B cell (primary cell): Measurements from ENCODE around the gene GRM8. TPM values are rescaled to one million over a fixed set of nuclear protein-coding genes. Genes with fewer than 3 reads are reported as not detected.

Source experiments
- ATAC-seq: fragments of 200-7000 bp; cut with Tn5 transposase; one replicate; pipeline ENCODE4 v1.10.0; 2021; ENCODE audit warnings: low read depth, mild to moderate bottlenecking, moderate number of reproducible peaks, moderate library complexity
- CTCF ChIA-PET: fragments of 350-600 bp; sonication (Branson Sonifier 250); formaldehyde crosslinking; loops from one replicate; lab custom pipeline; 2021; ENCODE audit warnings: antibody characterized with exemption, inconsistent platforms; lab: Charles Lee
- POLR2A ChIA-PET: fragments of 350-600 bp; sonication (Branson Sonifier 250); formaldehyde crosslinking; loops from one replicate; lab custom pipeline; 2021; ENCODE audit warnings: antibody characterized with exemption; lab: Charles Lee
- DNase-seq: peaks from one replicate; pipeline ENCODE4 v3.0.0; 2013
- H2AFZ ChIP-seq: 2 replicates; pipeline ENCODE4 v1.6.1; 2012; ENCODE audit warnings: mild to moderate bottlenecking, low read depth, low read length; ENCODE audit not compliant: insufficient read depth, poor library complexity, severe bottlenecking
- H3K27ac ChIP-seq, 2 donors: 1 replicate in 1 of 2; 2 replicates in 1 of 2; pipeline ENCODE4 v1.5.1; 2012 to 2013; ENCODE audit warnings: low read length in 2 of 2, mild to moderate bottlenecking in 2 of 2, moderate library complexity in 1 of 2
- H3K27me3 ChIP-seq, 4 experiments: fragments of 200-600 bp in 1 of 4; sonication (generic) in 1 of 4; replicated peaks in 1 of 4; 1 replicate in 2 of 4; 2 replicates in 2 of 4; pipeline versions ENCODE4 v1.6.1 to v1.7.0; 2013 to 2016; ENCODE audit warnings: low read length in 3 of 4, mild to moderate bottlenecking in 2 of 4, mixed read lengths in 1 of 4, moderate library complexity in 1 of 4; ENCODE audit not compliant: insufficient read depth in 4 of 4, control insufficient read depth in 3 of 4; ENCODE audit errors: control extremely low read depth in 1 of 4
- H3K36me3 ChIP-seq, 2 experiments: replicated peaks in 1 of 2; 1 replicate in 1 of 2; 2 replicates in 1 of 2; pipeline versions ENCODE4 v1.6.1 to v1.7.1; 2013; ENCODE audit warnings: low read length in 1 of 2; ENCODE audit not compliant: insufficient read depth in 2 of 2, control insufficient read depth in 1 of 2; ENCODE audit errors: control extremely low read depth in 1 of 2, extremely low read depth in 1 of 2
- H3K4me1 ChIP-seq, 2 donors: fragments of 200-600 bp in 1 of 2; sonication (generic) in 1 of 2; 1 replicate in 1 of 2; 2 replicates in 1 of 2; pipeline versions ENCODE4 v1.5.1 to v1.6.1; 2013 to 2017; ENCODE audit warnings: low read length in 2 of 2; ENCODE audit not compliant: control insufficient read depth in 2 of 2, insufficient read depth in 2 of 2
- H3K4me2 ChIP-seq: replicated peaks from 2 replicates; pipeline ENCODE3; 2012; ENCODE audit warnings: mild to moderate bottlenecking, low read depth, low read length; ENCODE audit not compliant: poor library complexity, severe bottlenecking
- H3K4me3 ChIP-seq, 5 experiments: fragments of 200-600 bp in 1 of 5; sonication (generic) in 1 of 5; 1 replicate in 3 of 5; 2 replicates in 2 of 5; pipeline versions ENCODE4 v1.5.1 to v1.7.0; 2011 to 2016; ENCODE audit warnings: low read length in 4 of 5, mild to moderate bottlenecking in 4 of 5, low read depth in 2 of 5, control low read depth in 1 of 5, moderate library complexity in 1 of 5; ENCODE audit not compliant: insufficient read depth in 1 of 5; ENCODE audit errors: control extremely low read depth in 1 of 5, extremely low read depth in 1 of 5
- H3K79me2 ChIP-seq: fragments of 200-600 bp; sonication (generic); one replicate; pipeline ENCODE4 v1.6.0; 2016; ENCODE audit warnings: low read length; ENCODE audit not compliant: control insufficient read depth, insufficient read depth
- H3K9ac ChIP-seq: fragments of 200-600 bp; sonication (generic); 2 replicates; pipeline ENCODE4 v1.6.1; 2017; ENCODE audit warnings: mild to moderate bottlenecking, low read length, moderate library complexity
- H3K9me3 ChIP-seq, 3 donors: one replicate each; pipeline versions ENCODE4 v1.6.1 to v1.7.1; 2013; ENCODE audit warnings: low read length in 2 of 3; ENCODE audit not compliant: control insufficient read depth in 2 of 3, insufficient read depth in 1 of 3; ENCODE audit errors: control extremely low read depth in 1 of 3
- H4K20me1 ChIP-seq: 2 replicates; pipeline ENCODE4 v1.6.0; 2012; ENCODE audit warnings: mild to moderate bottlenecking, low read length; ENCODE audit not compliant: insufficient read depth, control insufficient read depth, poor library complexity, severe bottlenecking
- H3K27ac Mint-ChIP-seq: one replicate; pipeline ENCODE4 v1.8.0; 2021; ENCODE audit warnings: mixed read lengths
- H3K27me3 Mint-ChIP-seq: one replicate; pipeline ENCODE4 v1.8.0; 2021; ENCODE audit warnings: mixed read lengths
- H3K4me1 Mint-ChIP-seq: one replicate; pipeline ENCODE4 v1.8.0; 2021; ENCODE audit warnings: mixed read lengths
- H3K4me3 Mint-ChIP-seq: one replicate; pipeline ENCODE4 v1.8.0; 2021; ENCODE audit warnings: mixed read lengths
- H3K9me3 Mint-ChIP-seq: one replicate; pipeline ENCODE4 v1.8.0; 2022; ENCODE audit warnings: mixed read lengths; ENCODE audit not compliant: insufficient read depth
- EZH2 ChIP-seq: IDR thresholded peaks from 2 replicates; pipeline ENCODE4 v1.6.1; 2012; ENCODE audit warnings: borderline replicate concordance, low read depth, mild to moderate bottlenecking, moderate library complexity, low read length; ENCODE audit not compliant: insufficient read depth, poor library complexity, severe bottlenecking
- WGBS: methylation state at CpG from one replicate; pipeline ENCODE4 v1.1.5; 2013; ENCODE audit warnings: missing lambda C conversion rate; ENCODE audit not compliant: insufficient coverage; 5-methylcytosine and 5-hydroxymethylcytosine counted together
- intact Hi-C: fragments of 100-400 bp; cut with micrococcal nuclease; formaldehyde crosslinking; loops from one replicate; pipeline ENCODE4 v1.10.0; 2022
- polyA plus RNA-seq: library from polyadenylated mRNA; depleted of rRNA; stranded (reverse); fragments of >200 nt; gene quantifications from 2 replicates; pipeline ENCODE4 v1.2.3, GENCODE V29; 2012
- total RNA-seq, 2 donors: library from RNA; stranded (reverse); fragments of 120-200 nt in 1 of 2; gene quantifications; 1 replicate in 1 of 2; 2 replicates in 1 of 2; pipeline versions ENCODE4 v1.2.3 to v1.2.4, GENCODE V29; 2013 to 2022
- TF ChIP-seq, protein P1 (sequence below): fragments of 200-600 bp; IDR thresholded peaks from one replicate; pipeline ENCODE4 v1.8.0; 2022; ENCODE audit warnings: antibody characterized with exemption, mild to moderate bottlenecking

Gene GRM8
- total and polyA plus RNA-seq, 2 donors (not counting 1 experiment from before 2014, with no cell fraction given), result not detected

- ChIA-PET POLR2A (no interaction called here), CTCF (no interaction called here)
- Mint-ChIP-seq H3K4me1 (no peaks in the 10 kb centered on the region), H3K27me3 (no peaks in the 10 kb centered on the region), H3K27ac (no peak overlapping the region), H3K9me3 (no peaks in the 10 kb centered on the region), H3K4me3 (no peak overlapping the region)
- ATAC-seq (no peak), DNase-seq (no peak)
- H3K36me3 ChIP-seq, result no peaks in the 10 kb centered on the region
- H3K9me3 ChIP-seq, result no peaks in the 10 kb centered on the region
- TF ChIP-seq, protein P1, sequence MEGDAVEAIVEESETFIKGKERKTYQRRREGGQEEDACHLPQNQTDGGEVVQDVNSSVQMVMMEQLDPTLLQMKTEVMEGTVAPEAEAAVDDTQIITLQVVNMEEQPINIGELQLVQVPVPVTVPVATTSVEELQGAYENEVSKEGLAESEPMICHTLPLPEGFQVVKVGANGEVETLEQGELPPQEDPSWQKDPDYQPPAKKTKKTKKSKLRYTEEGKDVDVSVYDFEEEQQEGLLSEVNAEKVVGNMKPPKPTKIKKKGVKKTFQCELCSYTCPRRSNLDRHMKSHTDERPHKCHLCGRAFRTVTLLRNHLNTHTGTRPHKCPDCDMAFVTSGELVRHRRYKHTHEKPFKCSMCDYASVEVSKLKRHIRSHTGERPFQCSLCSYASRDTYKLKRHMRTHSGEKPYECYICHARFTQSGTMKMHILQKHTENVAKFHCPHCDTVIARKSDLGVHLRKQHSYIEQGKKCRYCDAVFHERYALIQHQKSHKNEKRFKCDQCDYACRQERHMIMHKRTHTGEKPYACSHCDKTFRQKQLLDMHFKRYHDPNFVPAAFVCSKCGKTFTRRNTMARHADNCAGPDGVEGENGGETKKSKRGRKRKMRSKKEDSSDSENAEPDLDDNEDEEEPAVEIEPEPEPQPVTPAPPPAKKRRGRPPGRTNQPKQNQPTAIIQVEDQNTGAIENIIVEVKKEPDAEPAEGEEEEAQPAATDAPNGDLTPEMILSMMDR, result no peak
- no peak for TF ChIP-seq EZH2
- no peak overlapping the region for H2AFZ ChIP-seq
- no peaks in the 10 kb centered on the region for H3K79me2 ChIP-seq
- no peaks in the 10 kb centered on the region for H3K4me1 ChIP-seq
- intact Hi-C loops, result no loop called here
- no peaks in the 10 kb centered on the region for H4K20me1 ChIP-seq
- H3K4me2 ChIP-seq, result no peak overlapping the region
- H3K27ac ChIP-seq, result no peak overlapping the region
- 100% methylated on average over 1 of the region's 2 CpGs for WGBS
- H3K9ac ChIP-seq, result no peak overlapping the region
- no peaks in the 10 kb centered on the region for H3K27me3 ChIP-seq
- no peak overlapping the region for H3K4me3 ChIP-seq
Observed at GRCh38 chr7:126441745-126442144, 811.0 kb downstream of the GRM8 start.

DNA sequence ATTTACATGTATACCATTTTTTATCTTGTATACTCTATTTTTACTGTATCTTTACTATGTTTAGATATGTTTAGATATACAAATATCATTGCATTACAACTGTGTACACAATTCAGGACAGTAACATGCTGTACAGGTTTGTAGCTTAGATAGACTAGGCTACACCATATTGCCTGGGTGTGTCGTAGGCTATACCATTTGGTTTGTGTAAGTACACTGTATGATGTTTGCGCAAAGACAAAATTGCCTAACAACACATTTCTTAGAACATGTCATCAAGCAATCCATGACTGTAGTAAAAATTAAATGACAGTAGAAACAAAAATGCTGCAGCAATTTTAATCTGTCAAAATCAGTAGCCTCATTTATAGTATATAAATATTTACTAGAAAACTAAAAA, 812.2 kb downstream of the GRM8 start:
- no CpG with 5 or more reads among the region's 2 CpGs for WGBS
- Histone ChIP-seq H3K27me3 (no peaks in the 10 kb centered on the region), H3K79me2 (no peaks in the 10 kb centered on the region), H3K9me3 (no peaks in the 10 kb centered on the region), H4K20me1 (no peaks in the 10 kb centered on the region), H3K27ac (no peak overlapping the region), H3K4me3 (no peak overlapping the region), H2AFZ (no peak overlapping the region), H3K4me2 (no peak overlapping the region), H3K4me1 (no peaks in the 10 kb centered on the region), H3K36me3 (no peaks in the 10 kb centered on the region), H3K9ac (no peak overlapping the region)
- Mint-ChIP-seq H3K27me3 (no peaks in the 10 kb centered on the region), H3K4me3 (no peak overlapping the region), H3K4me1 (no peaks in the 10 kb centered on the region), H3K27ac (no peak overlapping the region), H3K9me3 (no peaks in the 10 kb centered on the region)
- no peak for DNase-seq
- TF ChIP-seq, protein P1, result no peak
- TF ChIP-seq EZH2, result no peak
- CTCF ChIA-PET, result no interaction called here
- POLR2A ChIA-PET, result no interaction called here
- intact Hi-C loops, result no loop called here
- no peak for ATAC-seq
